K562 (cell line): ENCODE data around the gene NUFIP1. TPM values are rescaled to one million over a fixed set of nuclear protein-coding genes. Genes with fewer than 3 reads are reported as not detected.

Source experiments
- ATAC-seq: fragments of 200-7000 bp; cut with Tn5 transposase; 3 replicates; pipeline ENCODE4 v1.9.1; 2020; ENCODE audit warnings: moderate library complexity
- BruUV-seq: library from RNA; stranded (reverse); fragments of 400-500 nt; replicated peaks from 2 replicates; lab custom pipeline; 2021; lab: Mats Ljungman, UMichigan
- CTCF ChIA-PET: fragments of 300-600 bp; formaldehyde crosslinking; extraction: SDS; loops from one replicate; lab custom pipeline; 2021; ENCODE audit warnings: low intra/inter-chr PET ratio; lab: Yijun Ruan, JAX
- POLR2A ChIA-PET: fragments of 300-600, 350-650 bp; sonication (Branson Sonifier 250); formaldehyde crosslinking; extraction: SDS; loops from one replicate; lab custom pipeline; 2021; ENCODE audit warnings: antibody characterized with exemption, inconsistent platforms; lab: Yijun Ruan, JAX
- DNase-seq, 4 experiments: peaks; one replicate each; pipeline versions ENCODE4 v3.0.0 to v3.0.0-alpha.2; 2011 to 2018; ENCODE audit warnings: low spot score in 3 of 4, mixed read lengths in 3 of 4; ENCODE audit errors: extremely low read depth in 1 of 4
- FAIRE-seq: peaks from 2 replicates; lab custom pipeline; 2011; peaks lifted over from hg19 to GRCh38; lab: Jason Lieb, UNC
- H2AFZ ChIP-seq: 2 replicates; pipeline ENCODE4 v1.6.0; 2011; ENCODE audit warnings: low read depth, low read length, control low read depth, inconsistent platforms
- H3K27ac ChIP-seq: fragments of 200-600 bp; 3 replicates; pipeline ENCODE4 v1.8.0; 2011; ENCODE audit warnings: low read depth, mild to moderate bottlenecking, control low read depth, inconsistent platforms, low read length, moderate library complexity, mixed read lengths; ENCODE audit errors: extremely low read depth
- H3K27me3 ChIP-seq, 2 experiments: fragments of 300-600 bp in 1 of 2; 2 replicates in 1 of 2; 3 replicates in 1 of 2; pipeline versions ENCODE4 v1.6.0 to v1.8.0; 2011; ENCODE audit warnings: inconsistent platforms in 2 of 2, low read length in 2 of 2, mild to moderate bottlenecking in 1 of 2, mixed read lengths in 1 of 2, moderate library complexity in 1 of 2; ENCODE audit not compliant: control insufficient read depth in 2 of 2, insufficient read depth in 2 of 2
- H3K36me3 ChIP-seq: fragments of 300-600 bp; 3 replicates; pipeline ENCODE4 v1.8.0; 2011; ENCODE audit warnings: mild to moderate bottlenecking, low read length, inconsistent platforms; ENCODE audit not compliant: control insufficient read depth, insufficient read depth
- H3K4me1 ChIP-seq, 2 experiments: fragments of 200-600 bp in 1 of 2; replicated peaks in 1 of 2; 2 replicates in 1 of 2; 3 replicates in 1 of 2; pipeline versions ENCODE4 v1.5.1 to v1.8.0; 2011; ENCODE audit warnings: inconsistent platforms in 2 of 2, low read length in 2 of 2, mild to moderate bottlenecking in 1 of 2, mixed read lengths in 1 of 2, moderate library complexity in 1 of 2; ENCODE audit not compliant: control insufficient read depth in 2 of 2, insufficient read depth in 2 of 2
- H3K4me2 ChIP-seq: 2 replicates; pipeline ENCODE4 v1.6.1; 2011; ENCODE audit warnings: low read length, control low read depth, inconsistent platforms, mixed read lengths; ENCODE audit not compliant: insufficient read depth
- H3K4me3 ChIP-seq: fragments of 200-600 bp; sonication (generic), shearing (Covaris generic); 2 replicates; pipeline ENCODE4 v1.5.1; 2016; ENCODE audit warnings: control low read depth, inconsistent platforms
- H3K79me2 ChIP-seq: fragments of 200-600 bp; 3 replicates; pipeline ENCODE4 v1.8.0; 2011; ENCODE audit warnings: low read length, inconsistent platforms; ENCODE audit not compliant: control insufficient read depth, insufficient read depth
- H3K9ac ChIP-seq, 2 experiments: 2 replicates each; pipeline versions ENCODE4 v1.6.0 to v1.6.1; 2011; ENCODE audit warnings: low read depth in 2 of 2, low read length in 2 of 2, control low read depth in 1 of 2, inconsistent platforms in 1 of 2, mild to moderate bottlenecking in 1 of 2, mixed read lengths in 1 of 2; ENCODE audit not compliant: insufficient read depth in 1 of 2
- H3K9me1 ChIP-seq: one replicate; pipeline ENCODE4 v1.6.0; 2011; ENCODE audit warnings: inconsistent platforms, mild to moderate bottlenecking, low read length, moderate library complexity; ENCODE audit not compliant: control insufficient read depth, insufficient read depth
- H3K9me3 ChIP-seq: replicated peaks from 2 replicates; pipeline ENCODE4 v1.5.1; 2011; ENCODE audit warnings: low read depth, low read length, inconsistent platforms; ENCODE audit not compliant: control insufficient read depth, insufficient read depth
- H4K20me1 ChIP-seq: replicated peaks from 2 replicates; pipeline ENCODE4 v1.6.1; 2011; ENCODE audit warnings: low read length, inconsistent platforms, mixed read lengths; ENCODE audit not compliant: control insufficient read depth, insufficient read depth
- CHAMP1 ChIP-seq: fragments of 450-650 bp; IDR thresholded peaks from 2 replicates; pipeline ENCODE4 v1.6.1; 2016; ENCODE audit warnings: mild to moderate bottlenecking
- E2F1 ChIP-seq: sonication (generic); formaldehyde crosslinking; IDR thresholded peaks from 2 replicates; pipeline ENCODE4 v1.8.1; 2023; ENCODE audit warnings: mild to moderate bottlenecking, missing genetic modification reagents, moderate library complexity
- PHB2 ChIP-seq: fragments of 450-650 bp; IDR thresholded peaks from 2 replicates; pipeline ENCODE4 v1.6.1; 2017; ENCODE audit warnings: low read depth
- SNIP1 ChIP-seq: fragments of 450-650 bp; IDR thresholded peaks from 2 replicates; pipeline ENCODE4 v1.7.1; 2017; ENCODE audit warnings: low read depth, mild to moderate bottlenecking
- USF1 ChIP-seq: sonication (generic); formaldehyde crosslinking; IDR thresholded peaks from 2 replicates; pipeline ENCODE4 v1.9.0; 2022; ENCODE audit warnings: mild to moderate bottlenecking, missing genetic modification reagents
- ZBTB43 ChIP-seq: sonication (generic); formaldehyde crosslinking; IDR thresholded peaks from 2 replicates; pipeline ENCODE4 v1.8.0; 2023; ENCODE audit warnings: mild to moderate bottlenecking, missing genetic modification reagents
- ZBTB5 ChIP-seq: fragments of 450-650 bp; IDR thresholded peaks from 2 replicates; pipeline ENCODE4 v1.6.1; 2017; ENCODE audit warnings: antibody characterized with exemption
- ZBTB9 ChIP-seq: fragments of 450-650 bp; formaldehyde crosslinking; IDR thresholded peaks from 2 replicates; pipeline ENCODE4 v1.4.0; 2020; ENCODE audit warnings: mild to moderate bottlenecking, moderate library complexity
- ZNF217 ChIP-seq: sonication (generic); formaldehyde crosslinking; IDR thresholded peaks from 2 replicates; pipeline ENCODE4 v1.8.0; 2022; ENCODE audit warnings: mild to moderate bottlenecking, missing genetic modification reagents
- WGBS: fragments of 100-300 bp; shearing (Covaris generic); methylation state at CpG from one replicate; pipeline ENCODE4 v1.1.6; 2016; ENCODE audit warnings: low coverage, mixed read lengths; ENCODE audit not compliant: insufficient coverage; ENCODE audit errors: missing lambda C conversion rate; 5-methylcytosine and 5-hydroxymethylcytosine counted together
- in situ Hi-C: fragments of 300-500 bp; cut with MboI; formaldehyde crosslinking; loops from 4 replicates; pipeline ENCODE4 v1.15.0; 2018; ENCODE audit warnings: inconsistent platforms, mixed read lengths
- intact Hi-C: fragments of 100-400 bp; cut with micrococcal nuclease; formaldehyde crosslinking; loops from 2 replicates; pipeline ENCODE4 v1.14.2; 2022
- polyA plus RNA-seq, 8 experiments: library from polyadenylated mRNA; depleted of rRNA in 4 of 8; stranded (reverse) in 5 of 8; unstranded in 3 of 8; fragments of >200 nt; fragmentation: Nextera tagmentation in 2 of 8; fragmentation: Illumina TruSeq in 1 of 8; extraction: Ambion mirVana in 2 of 8; extraction: Trizol in 1 of 8; gene quantifications; 2 replicates each; pipeline versions ENCODE4 v1.2.1 to v1.2.3, GENCODE V29; 2011 to 2014; ENCODE audit warnings: inconsistent platforms in 1 of 8, missing spikeins in 1 of 8
- total RNA-seq, 7 experiments: library from RNA; depleted of rRNA in 6 of 7; stranded (reverse); fragments of >200 nt in 6 of 7; fragmentation: Illumina TruSeq in 2 of 7; extraction: Trizol in 2 of 7; gene quantifications; 2 replicates each; pipeline versions ENCODE4 v1.2.1 to v1.2.3, GENCODE V29; 2011 to 2021; ENCODE audit warnings: low replicate concordance in 1 of 7

Gene NUFIP1
- total and polyA plus RNA-seq, 9 of the 15 experiments (the other 6 are each of a cell fraction or from before 2014, with no cell fraction given), result 2.6 to 9.7 (median 4.1) TPM

GRCh38 chr13:44976949-44977583 is 12.2 kb downstream of the NUFIP1 start:
- TF ChIP-seq ZBTB9 (CRISPR knock-in tag), result no peak
- no peak for TF ChIP-seq ZBTB5
- no peak for TF ChIP-seq PHB2
- TF ChIP-seq ZNF217, result no peak
- TF ChIP-seq ZBTB43 (CRISPR knock-in tag), result no peak
- TF ChIP-seq USF1 (CRISPR knock-in tag), result no peak
- TF ChIP-seq E2F1 (CRISPR knock-in tag), result no peak
- no peak for TF ChIP-seq CHAMP1
- TF ChIP-seq SNIP1, result no peak
- Histone ChIP-seq H3K79me2 (no peaks in the 10 kb centered on the region), H3K9me3 (no peaks in the 10 kb centered on the region), H3K27me3 (no peaks in the 10 kb centered on the region), H3K9me1 (peaks cover 3% of the 10 kb centered on the region), H2AFZ (no peak overlapping the region), H3K4me2 (no peak overlapping the region), H3K4me1 (peaks cover 0 to 3% of the 10 kb centered on the region in 2 experiments; a peak in 1 of 5 replicates), H3K27ac (no peak overlapping the region), H4K20me1 (no peaks in the 10 kb centered on the region), H3K36me3 (peaks cover 71% of the 10 kb centered on the region), H3K9ac (no peak overlapping the region), H3K4me3 (no peak overlapping the region)
- no TSS peak for BruUV-seq
- no peak for ATAC-seq
- in situ Hi-C loops (loop anchor here (10.0 kb wide), 1 partner anchor 492 kb away; no protein-coding TSS in a partner anchor), intact Hi-C loops (no loop called here)
- no peak for FAIRE-seq
- WGBS, result 90% methylated on average over 1 of the region's 1 CpG
- POLR2A ChIA-PET, result interaction anchor here (0.9 to 1.4 kb wide), 2 partner anchors 11 to 20 kb away, joined by 3 read pairs; no protein-coding TSS in a partner anchor
- DNase-seq, result no peak
- CTCF ChIA-PET, result no interaction called here
